Type B pancreatic cell (in vitro differentiated cells): Measurements from ENCODE around the gene SSMEM1. TPM values are rescaled to one million over a fixed set of nuclear protein-coding genes. Genes with fewer than 3 reads are reported as not detected.

Experiments
- DNase-seq: peaks from one replicate; pipeline ENCODE4 v3.0.0; 2021; ENCODE audit warnings: mixed read lengths; ENCODE audit not compliant: unreplicated experiment; ENCODE audit errors: extremely low spot score
- H3K27ac Mint-ChIP-seq: 2 replicates; pipeline ENCODE4 v1.8.0; 2021; ENCODE audit warnings: mild to moderate bottlenecking, mixed read lengths
- H3K27me3 Mint-ChIP-seq: 2 replicates; pipeline ENCODE4 v1.8.0; 2021; ENCODE audit warnings: mixed read lengths
- H3K36me3 Mint-ChIP-seq: 2 replicates; pipeline ENCODE4 v1.8.0; 2021; ENCODE audit warnings: mixed read lengths
- H3K4me1 Mint-ChIP-seq: one replicate; pipeline ENCODE4 v1.8.0; 2021; ENCODE audit warnings: mixed read lengths; ENCODE audit not compliant: unreplicated experiment
- H3K4me3 Mint-ChIP-seq: 2 replicates; pipeline ENCODE4 v1.8.0; 2021; ENCODE audit warnings: mild to moderate bottlenecking, mixed read lengths
- H3K9me3 Mint-ChIP-seq: 2 replicates; pipeline ENCODE4 v1.8.0; 2021; ENCODE audit warnings: mixed read lengths
- CTCF ChIP-seq: fragments of 200-600 bp; sonication (generic); conservative IDR thresholded peaks from 2 replicates; pipeline ENCODE4 v1.5.0; 2021; ENCODE audit warnings: antibody characterized with exemption, mild to moderate bottlenecking
- total RNA-seq: library from RNA; stranded (reverse); gene quantifications from 2 replicates; pipeline ENCODE4 v1.2.1, GENCODE V29; 2021; ENCODE audit warnings: low replicate concordance

SSMEM1 gene
- total RNA-seq, 1 donor from 2014 or later, result not detected

- H3K27me3 Mint-ChIP-seq, result no peaks in the 10 kb centered on the region
- no peak for TF ChIP-seq CTCF
- peaks cover 5% of the 10 kb centered on the region for H3K4me1 Mint-ChIP-seq
- DNase-seq, result no peak
- no peak overlapping the region for H3K4me3 Mint-ChIP-seq
- H3K27ac Mint-ChIP-seq, result no peak overlapping the region
- H3K9me3 Mint-ChIP-seq, result no peaks in the 10 kb centered on the region
- no peaks in the 10 kb centered on the region for H3K36me3 Mint-ChIP-seq
Observed at GRCh38 chr7:130213828-130214227, 6.2 kb downstream of the SSMEM1 start.

GRCh38 chr7:130216025-130216424 is 8.4 kb downstream of the SSMEM1 start:
- H3K4me1 Mint-ChIP-seq, result no peaks in the 10 kb centered on the region
- no peaks in the 10 kb centered on the region for H3K27me3 Mint-ChIP-seq
- H3K9me3 Mint-ChIP-seq, result peaks cover 10% of the 10 kb centered on the region
- no peak overlapping the region for H3K4me3 Mint-ChIP-seq
- H3K36me3 Mint-ChIP-seq, result no peaks in the 10 kb centered on the region
- no peak for DNase-seq
- TF ChIP-seq CTCF, result no peak
- no peak overlapping the region for H3K27ac Mint-ChIP-seq

GRCh38 chr7:130216750-130217149 is 9.1 kb downstream of the SSMEM1 start:
- DNase-seq, result no peak
- no peaks in the 10 kb centered on the region for H3K4me1 Mint-ChIP-seq
- H3K27ac Mint-ChIP-seq, result no peak overlapping the region
- no peak for TF ChIP-seq CTCF
- no peak overlapping the region for H3K4me3 Mint-ChIP-seq
- H3K36me3 Mint-ChIP-seq, result no peaks in the 10 kb centered on the region
- H3K27me3 Mint-ChIP-seq, result no peaks in the 10 kb centered on the region
- H3K9me3 Mint-ChIP-seq, result peaks cover 10% of the 10 kb centered on the region

GRCh38 chr7:130218806-130219620 is 11.4 kb downstream of the SSMEM1 start:
- Mint-ChIP-seq H3K27me3 (no peaks in the 10 kb centered on the region), H3K4me3 (no peak overlapping the region), H3K36me3 (no peaks in the 10 kb centered on the region), H3K4me1 (peaks cover 3% of the 10 kb centered on the region), H3K9me3 (peaks cover 13% of the 10 kb centered on the region), H3K27ac (no peak overlapping the region)
- no peak for DNase-seq
- no peak for TF ChIP-seq CTCF

- no peak overlapping the region for H3K27ac Mint-ChIP-seq
- DNase-seq, result no peak
- no peaks in the 10 kb centered on the region for H3K27me3 Mint-ChIP-seq
- H3K36me3 Mint-ChIP-seq, result no peaks in the 10 kb centered on the region
- no peak overlapping the region for H3K4me3 Mint-ChIP-seq
- peaks cover 5% of the 10 kb centered on the region for H3K4me1 Mint-ChIP-seq
- peaks cover 16% of the 10 kb centered on the region for H3K9me3 Mint-ChIP-seq
- no peak for TF ChIP-seq CTCF
Observed at GRCh38 chr7:130219871-130220270, 12.2 kb downstream of the SSMEM1 start.
